Endothelial cell of umbilical vein (primary cell): ENCODE measurements around the gene GRM4. TPM values are rescaled to one million over a fixed set of nuclear protein-coding genes. Genes with fewer than 3 reads are reported as not detected.

Experiments
- BruUV-seq: library from RNA; stranded (reverse); fragments of 400-500 nt; replicated peaks from 2 replicates; lab custom pipeline; 2021; lab: Mats Ljungman, UMichigan
- CTCF ChIA-PET: fragments of 300-600, 350-600 bp; sonication (Branson Sonifier 250); formaldehyde crosslinking; loops from one replicate; lab custom pipeline; 2021; ENCODE audit warnings: antibody characterized with exemption, inconsistent platforms; lab: Charles Lee
- POLR2A ChIA-PET: fragments of 300-600, 350-600 bp; sonication (Branson Sonifier 250); formaldehyde crosslinking; loops from one replicate; lab custom pipeline; 2021; ENCODE audit warnings: antibody characterized with exemption, inconsistent platforms; lab: Charles Lee
- DNase-seq: peaks from one replicate; pipeline ENCODE4 v3.0.0-alpha.2; 2011; ENCODE audit warnings: low read depth, low spot score
- FAIRE-seq: peaks from 2 replicates; lab custom pipeline; 2011; peaks lifted over from hg19 to GRCh38; lab: Jason Lieb, UNC
- H2AFZ ChIP-seq: 2 replicates; pipeline ENCODE4 v1.6.0; 2012; ENCODE audit warnings: low read depth, low read length, control low read depth, inconsistent platforms
- H3K27ac ChIP-seq: 2 replicates; pipeline ENCODE4 v1.5.1; 2011; ENCODE audit warnings: low read depth, mild to moderate bottlenecking, control low read depth, low read length, moderate library complexity; ENCODE audit not compliant: insufficient read depth
- H3K27me3 ChIP-seq, 2 experiments: 2 replicates each; pipeline versions ENCODE4 v1.6.0 to v1.6.1; 2011; ENCODE audit warnings: low read length in 2 of 2, mixed read lengths in 1 of 2; ENCODE audit not compliant: control insufficient read depth in 2 of 2, insufficient read depth in 2 of 2
- H3K36me3 ChIP-seq, 2 experiments: 2 replicates in 1 of 2; 3 replicates in 1 of 2; pipeline ENCODE4 v1.5.1; 2011; ENCODE audit warnings: low read length in 2 of 2, mild to moderate bottlenecking in 1 of 2, moderate library complexity in 1 of 2; ENCODE audit not compliant: control insufficient read depth in 2 of 2, insufficient read depth in 2 of 2; ENCODE audit errors: extremely low read depth in 1 of 2
- H3K4me1 ChIP-seq: 3 replicates; pipeline ENCODE4 v1.5.1; 2011; ENCODE audit warnings: mild to moderate bottlenecking, low read length; ENCODE audit not compliant: control insufficient read depth, insufficient read depth; ENCODE audit errors: extremely low read depth
- H3K4me2 ChIP-seq: 2 replicates; pipeline ENCODE4 v1.6.1; 2011; ENCODE audit warnings: low read length, control low read depth, mixed read lengths; ENCODE audit not compliant: insufficient read depth
- H3K4me3 ChIP-seq, 3 experiments: fragments of 200-600 bp in 1 of 3; sonication (generic), shearing (Covaris generic) in 1 of 3; replicated peaks in 1 of 3; 2 replicates each; pipeline ENCODE4 v1.5.1; 2011 to 2016; ENCODE audit warnings: control low read depth in 3 of 3, low read length in 3 of 3, mild to moderate bottlenecking in 2 of 3, inconsistent platforms in 1 of 3, low read depth in 1 of 3, moderate library complexity in 1 of 3; ENCODE audit not compliant: insufficient read depth in 1 of 3
- H3K79me2 ChIP-seq: 2 replicates; pipeline ENCODE4 v1.6.0; 2012; ENCODE audit warnings: low read length, inconsistent platforms; ENCODE audit not compliant: control insufficient read depth, insufficient read depth
- H3K9ac ChIP-seq: replicated peaks from 2 replicates; pipeline ENCODE3; 2011; ENCODE audit warnings: low read length, control low read depth; ENCODE audit not compliant: insufficient read depth; ENCODE audit errors: extremely low read depth
- H3K9me1 ChIP-seq: replicated peaks from 3 replicates; pipeline ENCODE4 v1.6.0; 2011; ENCODE audit warnings: mild to moderate bottlenecking, low read length; ENCODE audit not compliant: control insufficient read depth, insufficient read depth; ENCODE audit errors: extremely low read depth
- H3K9me3 ChIP-seq: replicated peaks from 2 replicates; pipeline ENCODE4 v1.5.1; 2012; ENCODE audit warnings: low read length, inconsistent platforms; ENCODE audit not compliant: control insufficient read depth, insufficient read depth
- H4K20me1 ChIP-seq: replicated peaks from 2 replicates; pipeline ENCODE3; 2011; ENCODE audit warnings: mild to moderate bottlenecking, low read length; ENCODE audit not compliant: control insufficient read depth, insufficient read depth; ENCODE audit errors: extremely low read depth
- EZH2 ChIP-seq: IDR thresholded peaks from 2 replicates; pipeline ENCODE4 v1.6.1; 2012; ENCODE audit warnings: borderline replicate concordance, low read depth, mild to moderate bottlenecking, moderate library complexity, low read length, inconsistent platforms; ENCODE audit not compliant: severe bottlenecking
- FOS ChIP-seq: IDR thresholded peaks from 2 replicates; pipeline ENCODE4 v1.6.1; 2011; ENCODE audit warnings: mild to moderate bottlenecking, low read length, moderate library complexity, borderline replicate concordance; ENCODE audit not compliant: insufficient read depth
- GATA2 ChIP-seq: IDR thresholded peaks from 2 replicates; pipeline ENCODE4 v1.7.0; 2011; ENCODE audit warnings: low read depth, mild to moderate bottlenecking, moderate library complexity, mixed read lengths, low read length; ENCODE audit not compliant: insufficient read length, insufficient read depth
- JUN ChIP-seq: IDR thresholded peaks from 2 replicates; pipeline ENCODE4 v1.6.1; 2011; ENCODE audit warnings: borderline replicate concordance, low read depth; ENCODE audit not compliant: insufficient read length, insufficient read depth
- MYC ChIP-seq: IDR thresholded peaks from one replicate; pipeline ENCODE4 v1.6.1; 2011; ENCODE audit warnings: mild to moderate bottlenecking, low read depth, low read length
- POLR2A ChIP-seq: IDR thresholded peaks from 2 replicates; pipeline ENCODE4 v1.6.1; 2012; ENCODE audit warnings: low read depth, mild to moderate bottlenecking, control low read depth, low read length
- POLR2AphosphoS5 ChIP-seq: IDR thresholded peaks from 2 replicates; pipeline ENCODE4 v1.6.1; 2012; ENCODE audit warnings: low read depth, mild to moderate bottlenecking, control low read depth, low read length, moderate library complexity; ENCODE audit not compliant: insufficient read depth
- dilution Hi-C: fragments of 300-500 bp; cut with MboI; formaldehyde crosslinking; loops from one replicate; pipeline ENCODE4 v1.15.0; 2019; ENCODE audit warnings: low sequenced_read_pairs; ENCODE audit not compliant: extremely low pct_ligation_motif_present
- intact Hi-C: fragments of 100-400 bp; cut with micrococcal nuclease; formaldehyde crosslinking; loops from one replicate; pipeline ENCODE4 v1.10.0; 2022
- polyA plus RNA-seq, 4 experiments: library from polyadenylated mRNA; depleted of rRNA in 3 of 4; stranded (reverse) in 3 of 4; unstranded in 1 of 4; fragments of >200 nt; gene quantifications; 2 replicates each; pipeline versions ENCODE4 v1.2.1 to v1.2.3, GENCODE V29; 2011 to 2012; ENCODE audit warnings: missing spikeins in 1 of 4
- total RNA-seq: library from RNA; stranded (reverse); gene quantifications from 2 replicates; pipeline ENCODE4 v1.2.3, GENCODE V29; 2021
- TF ChIP-seq, protein P1 (sequence below), 2 donors: IDR thresholded peaks; 1 replicate in 1 of 2; 2 replicates in 1 of 2; pipeline ENCODE4 v1.5.1; 2011; ENCODE audit warnings: low read length in 2 of 2, mild to moderate bottlenecking in 2 of 2, moderate library complexity in 2 of 2, control low read depth in 1 of 2, inconsistent platforms in 1 of 2, low read depth in 1 of 2; ENCODE audit not compliant: insufficient read depth in 1 of 2; ENCODE audit errors: extremely low read depth in 1 of 2
- TF ChIP-seq, protein P2 (sequence below): IDR thresholded peaks from 2 replicates; pipeline ENCODE4 v1.6.1; 2011; ENCODE audit not compliant: insufficient read depth, insufficient read length

The GRM4 gene
- total and polyA plus RNA-seq, 2 donors (not counting 3 experiments of a cell fraction or from before 2014, with no cell fraction given) = 0.03 TPM; not detected in 1

DNA sequence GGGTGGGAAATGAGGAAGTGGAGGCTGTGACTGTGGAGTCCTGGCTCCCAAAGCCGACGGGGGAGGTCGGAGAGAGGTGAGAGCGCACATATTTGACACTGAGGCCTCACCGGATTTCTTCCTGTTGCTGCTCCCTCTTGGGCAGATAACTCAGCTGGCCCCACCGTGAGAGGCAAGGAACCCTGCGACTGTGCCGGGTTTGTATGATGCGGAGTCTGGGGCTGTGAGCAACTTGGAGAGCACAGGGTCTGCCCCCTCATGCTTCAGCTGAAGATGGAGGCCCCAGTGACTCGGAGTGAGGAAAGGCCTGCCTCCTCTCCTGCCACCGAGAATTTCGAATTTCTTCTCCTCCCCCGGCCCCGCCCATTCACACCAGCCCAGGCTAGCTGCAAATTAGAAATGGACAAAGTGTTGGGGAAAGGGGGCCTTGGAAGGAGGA lies 160.6 kb downstream of the GRM4 start:
- CTCF ChIA-PET = no interaction called here
- no peak for DNase-seq
- POLR2A ChIA-PET = no interaction called here
- Histone ChIP-seq H4K20me1 (no peaks in the 10 kb centered on the region), H3K27ac (no peak overlapping the region), H3K4me3 (no peak overlapping the region), H3K36me3 (no peaks in the 10 kb centered on the region), H3K79me2 (no peaks in the 10 kb centered on the region), H3K9me1 (no peaks in the 10 kb centered on the region), H3K27me3 (peaks cover 0 to 4% of the 10 kb centered on the region in 2 experiments), H3K9me3 (no peaks in the 10 kb centered on the region), H2AFZ (no peak overlapping the region), H3K4me2 (no peak overlapping the region), H3K9ac (no peak overlapping the region), H3K4me1 (no peaks in the 10 kb centered on the region)
- intact Hi-C loops = no loop called here
- no TSS peak for BruUV-seq
- dilution Hi-C loops = no loop called here
- no peak for TF ChIP-seq FOS
- no peak for TF ChIP-seq GATA2
- no peak for TF ChIP-seq MYC
- no peak for TF ChIP-seq JUN
- TF ChIP-seq, protein P1, sequence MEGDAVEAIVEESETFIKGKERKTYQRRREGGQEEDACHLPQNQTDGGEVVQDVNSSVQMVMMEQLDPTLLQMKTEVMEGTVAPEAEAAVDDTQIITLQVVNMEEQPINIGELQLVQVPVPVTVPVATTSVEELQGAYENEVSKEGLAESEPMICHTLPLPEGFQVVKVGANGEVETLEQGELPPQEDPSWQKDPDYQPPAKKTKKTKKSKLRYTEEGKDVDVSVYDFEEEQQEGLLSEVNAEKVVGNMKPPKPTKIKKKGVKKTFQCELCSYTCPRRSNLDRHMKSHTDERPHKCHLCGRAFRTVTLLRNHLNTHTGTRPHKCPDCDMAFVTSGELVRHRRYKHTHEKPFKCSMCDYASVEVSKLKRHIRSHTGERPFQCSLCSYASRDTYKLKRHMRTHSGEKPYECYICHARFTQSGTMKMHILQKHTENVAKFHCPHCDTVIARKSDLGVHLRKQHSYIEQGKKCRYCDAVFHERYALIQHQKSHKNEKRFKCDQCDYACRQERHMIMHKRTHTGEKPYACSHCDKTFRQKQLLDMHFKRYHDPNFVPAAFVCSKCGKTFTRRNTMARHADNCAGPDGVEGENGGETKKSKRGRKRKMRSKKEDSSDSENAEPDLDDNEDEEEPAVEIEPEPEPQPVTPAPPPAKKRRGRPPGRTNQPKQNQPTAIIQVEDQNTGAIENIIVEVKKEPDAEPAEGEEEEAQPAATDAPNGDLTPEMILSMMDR (IDR thresholded peaks at IDR 0.05; ENCODE audit: extremely low read depth in 1 of 2, insufficient read depth in 1 of 2, low read depth in 1 of 2, low read length in 2 of 2) = no peak
- no peak for TF ChIP-seq POLR2A
- no peak for TF ChIP-seq EZH2
- TF ChIP-seq, protein P2, sequence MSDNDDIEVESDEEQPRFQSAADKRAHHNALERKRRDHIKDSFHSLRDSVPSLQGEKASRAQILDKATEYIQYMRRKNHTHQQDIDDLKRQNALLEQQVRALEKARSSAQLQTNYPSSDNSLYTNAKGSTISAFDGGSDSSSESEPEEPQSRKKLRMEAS = no peak
- TF ChIP-seq POLR2AphosphoS5 = no peak
- no peak for FAIRE-seq
